ENCODE data around the gene RBPJ.

GRCh38 chr4:26303008-26303407 is 17.8 kb upstream of the RBPJ start:
- TF ChIP-seq, protein P1, sequence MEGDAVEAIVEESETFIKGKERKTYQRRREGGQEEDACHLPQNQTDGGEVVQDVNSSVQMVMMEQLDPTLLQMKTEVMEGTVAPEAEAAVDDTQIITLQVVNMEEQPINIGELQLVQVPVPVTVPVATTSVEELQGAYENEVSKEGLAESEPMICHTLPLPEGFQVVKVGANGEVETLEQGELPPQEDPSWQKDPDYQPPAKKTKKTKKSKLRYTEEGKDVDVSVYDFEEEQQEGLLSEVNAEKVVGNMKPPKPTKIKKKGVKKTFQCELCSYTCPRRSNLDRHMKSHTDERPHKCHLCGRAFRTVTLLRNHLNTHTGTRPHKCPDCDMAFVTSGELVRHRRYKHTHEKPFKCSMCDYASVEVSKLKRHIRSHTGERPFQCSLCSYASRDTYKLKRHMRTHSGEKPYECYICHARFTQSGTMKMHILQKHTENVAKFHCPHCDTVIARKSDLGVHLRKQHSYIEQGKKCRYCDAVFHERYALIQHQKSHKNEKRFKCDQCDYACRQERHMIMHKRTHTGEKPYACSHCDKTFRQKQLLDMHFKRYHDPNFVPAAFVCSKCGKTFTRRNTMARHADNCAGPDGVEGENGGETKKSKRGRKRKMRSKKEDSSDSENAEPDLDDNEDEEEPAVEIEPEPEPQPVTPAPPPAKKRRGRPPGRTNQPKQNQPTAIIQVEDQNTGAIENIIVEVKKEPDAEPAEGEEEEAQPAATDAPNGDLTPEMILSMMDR (IDR thresholded peaks at IDR 0.05), result no peak
- no peak for TF ChIP-seq POLR2A (IDR thresholded peaks at IDR 0.05)

Data from body of pancreas (tissue), 4 donors.